CD4-positive, CD25-positive, alpha-beta regulatory T cell (primary cell): ENCODE measurements around the gene ARAP1. TPM values are rescaled to one million over a fixed set of nuclear protein-coding genes. Genes with fewer than 3 reads are reported as not detected.
A peak's percentile ranks its signal among the peaks of the same experiment; 100 is the strongest.

Experiments
- ATAC-seq, 2 donors: fragments of 150-1000 bp; cut with Tn5 transposase; one replicate each; pipeline ENCODE4 v1.10.0; 2021; ENCODE audit warnings: low read depth in 2 of 2, moderate number of reproducible peaks in 2 of 2, moderate library complexity in 1 of 2
- DNase-seq, 3 donors: peaks; one replicate each; pipeline versions ENCODE4 v3.0.0 to v3.0.0-alpha.2; 2012 to 2022; ENCODE audit warnings: mixed read lengths in 1 of 3
- H3K27ac ChIP-seq: one replicate; pipeline ENCODE4 v1.7.0; 2013; ENCODE audit warnings: mild to moderate bottlenecking, low read length; ENCODE audit not compliant: insufficient read depth, poor library complexity, severe bottlenecking
- H3K27me3 ChIP-seq: one replicate; pipeline ENCODE4 v1.7.0; 2013; ENCODE audit warnings: low read length; ENCODE audit not compliant: control insufficient read depth, insufficient read depth
- H3K36me3 ChIP-seq: one replicate; pipeline ENCODE4 v1.7.0; 2013; ENCODE audit warnings: mild to moderate bottlenecking, low read length, moderate library complexity; ENCODE audit not compliant: control insufficient read depth, insufficient read depth
- H3K4me1 ChIP-seq: 2 replicates; pipeline ENCODE4 v1.7.0; 2013; ENCODE audit warnings: mild to moderate bottlenecking, low read length; ENCODE audit not compliant: insufficient read depth, control insufficient read depth, poor library complexity, severe bottlenecking
- H3K4me3 ChIP-seq: one replicate; pipeline ENCODE4 v1.7.0; 2013; ENCODE audit warnings: low read depth, mild to moderate bottlenecking, low read length, moderate library complexity
- H3K9me3 ChIP-seq, 2 experiments: 1 replicate in 1 of 2; 2 replicates in 1 of 2; pipeline ENCODE4 v1.7.0; 2013; ENCODE audit warnings: low read length in 2 of 2, mild to moderate bottlenecking in 1 of 2, moderate library complexity in 1 of 2; ENCODE audit not compliant: control insufficient read depth in 2 of 2
- H3K27ac Mint-ChIP-seq, 3 donors: one replicate each; pipeline ENCODE4 v1.8.0; 2020 to 2022; ENCODE audit warnings: mild to moderate bottlenecking in 3 of 3, mixed read lengths in 3 of 3, moderate library complexity in 2 of 3
- H3K27me3 Mint-ChIP-seq: one replicate; pipeline ENCODE4 v1.8.0; 2022; ENCODE audit warnings: mild to moderate bottlenecking, mixed read lengths
- H3K36me3 Mint-ChIP-seq: one replicate; pipeline ENCODE4 v1.8.0; 2020; ENCODE audit warnings: mixed read lengths
- H3K4me1 Mint-ChIP-seq, 4 donors: one replicate each; pipeline ENCODE4 v1.8.0; 2020 to 2022; ENCODE audit warnings: mixed read lengths in 4 of 4, mild to moderate bottlenecking in 1 of 4
- H3K4me3 Mint-ChIP-seq, 4 donors: one replicate each; pipeline ENCODE4 v1.8.0; 2020 to 2022; ENCODE audit warnings: mild to moderate bottlenecking in 4 of 4, mixed read lengths in 4 of 4, moderate library complexity in 3 of 4
- H3K9me3 Mint-ChIP-seq, 7 donors: one replicate each; pipeline ENCODE4 v1.8.0; 2020 to 2022; ENCODE audit warnings: mixed read lengths in 7 of 7, mild to moderate bottlenecking in 3 of 7, moderate library complexity in 2 of 7
- polyA plus RNA-seq, 4 donors: library from polyadenylated mRNA; unstranded; fragments of 300-500 nt; fragmentation: Illumina TruSeq; gene quantifications; one replicate each; pipeline ENCODE4 v1.2.3, GENCODE V29; 2021
- total RNA-seq: library from RNA; stranded (reverse); gene quantifications from one replicate; pipeline ENCODE4 v1.2.3, GENCODE V29; 2022

Gene ARAP1
- total and polyA plus RNA-seq, 5 donors from 2014 or later = 24.7 to 136 (median 31.5) TPM

DNA sequence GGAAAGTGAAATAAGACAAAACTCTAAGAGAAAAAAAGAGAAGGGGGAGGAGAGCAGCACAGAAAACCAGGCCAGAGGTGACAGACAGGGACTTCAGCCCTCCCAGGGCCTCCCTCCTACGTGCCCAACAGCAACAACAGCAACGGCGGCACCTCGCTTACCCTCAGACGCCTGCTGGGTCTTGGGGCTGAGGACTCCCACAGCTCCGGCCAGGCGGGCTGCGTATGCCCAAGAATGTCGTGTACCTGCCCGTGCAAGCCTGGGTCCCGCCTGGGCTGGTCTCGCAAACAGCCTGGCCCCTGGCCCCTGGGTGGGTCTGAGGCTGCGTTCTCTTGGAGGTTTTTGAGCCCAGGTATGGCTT, 30.5 kb downstream of the ARAP1 start:
- peak overlapping the region; percentile 95 to 97 (median 95) for H3K27ac Mint-ChIP-seq
- peaks cover 24% of the 10 kb centered on the region for H3K36me3 ChIP-seq

DNA sequence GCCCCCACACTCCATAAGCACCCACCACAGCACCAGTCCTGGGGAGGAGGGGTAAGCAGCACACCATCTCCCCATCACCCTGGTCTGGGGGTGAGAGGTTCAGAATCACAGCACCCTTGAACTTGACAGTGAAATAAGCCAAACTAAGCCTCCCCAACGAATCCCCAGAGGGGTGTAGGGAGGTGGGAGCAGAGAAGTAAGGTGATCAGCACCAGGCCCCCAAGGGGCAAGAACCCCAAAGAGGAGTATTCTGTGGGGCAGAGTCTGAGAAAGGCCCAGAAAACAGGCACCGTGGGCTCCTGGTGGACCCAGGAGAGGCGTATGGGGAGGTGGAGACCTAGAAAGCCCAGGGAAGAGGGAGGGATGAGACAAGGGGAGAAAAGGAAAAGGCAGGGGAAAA, 30.9 kb downstream of the ARAP1 start:
- Histone ChIP-seq H3K4me3 (peak overlapping the region; percentile 98), H3K27ac (peak overlapping the region; percentile 83), H3K4me1 (peaks cover 70% of the 10 kb centered on the region), H3K27me3 (no peaks in the 10 kb centered on the region), H3K9me3 (no peaks in the 10 kb centered on the region), H3K36me3 (peaks cover 26% of the 10 kb centered on the region)
- Mint-ChIP-seq H3K4me1 (peaks cover 0 to 87% (median 51%) of the 10 kb centered on the region in 4 donors), H3K4me3 (peak overlapping the region; percentile 92 to 96 (median 94)), H3K27me3 (peaks cover 6% of the 10 kb centered on the region), H3K36me3 (peaks cover 14% of the 10 kb centered on the region), H3K27ac (peak overlapping the region; percentile 95 to 97 (median 95)), H3K9me3 (peaks cover 0 to 1% (median 0%) of the 10 kb centered on the region in 7 donors)
- ATAC-seq (no peak), DNase-seq (no peak)

More for the DNA sequence above, 30.5 kb downstream of the ARAP1 start:
- peaks cover 70% of the 10 kb centered on the region for H3K4me1 ChIP-seq
- DNase-seq = peak in 1 of 3 donors; percentile 60
- Mint-ChIP-seq H3K4me3 (peak overlapping the region; percentile 92 to 96 (median 94)), H3K27me3 (peaks cover 6% of the 10 kb centered on the region), H3K36me3 (peaks cover 14% of the 10 kb centered on the region), H3K4me1 (peaks cover 0 to 84% (median 50%) of the 10 kb centered on the region in 4 donors), H3K9me3 (peaks cover 0 to 1% (median 0%) of the 10 kb centered on the region in 7 donors)
- ATAC-seq = peak; percentile 9 to 10
- peak overlapping the region; percentile 83 for H3K27ac ChIP-seq
- H3K27me3 ChIP-seq = no peaks in the 10 kb centered on the region
- peak overlapping the region; percentile 98 for H3K4me3 ChIP-seq
- H3K9me3 ChIP-seq = no peaks in the 10 kb centered on the region

DNA sequence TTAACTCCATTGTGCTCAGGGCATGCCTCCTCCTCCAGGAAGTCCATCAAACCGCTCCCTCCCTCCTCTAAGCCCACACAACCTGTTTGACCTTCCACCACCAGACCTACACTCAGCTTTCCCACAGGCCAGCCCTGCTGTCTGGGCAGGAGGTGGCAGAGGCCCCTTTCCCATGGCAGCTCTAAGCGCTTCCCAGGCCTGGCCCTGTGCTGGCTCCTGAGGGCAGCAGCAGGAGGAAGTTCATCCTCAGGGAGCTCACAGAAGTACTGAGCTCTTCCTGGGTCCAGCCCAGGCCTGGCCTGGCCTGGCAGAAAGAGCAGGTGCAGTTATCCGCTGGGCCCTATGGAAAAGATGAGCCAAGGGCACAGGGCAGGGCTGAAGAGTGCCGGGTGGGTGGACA, 31.4 kb downstream of the ARAP1 start:
- no peak for ATAC-seq
- Mint-ChIP-seq H3K27me3 (peaks cover 6% of the 10 kb centered on the region), H3K4me3 (peak overlapping the region; percentile 92 to 96 (median 94)), H3K4me1 (peaks cover 0 to 87% (median 55%) of the 10 kb centered on the region in 4 donors), H3K36me3 (peaks cover 14% of the 10 kb centered on the region), H3K9me3 (peaks cover 0 to 1% (median 0%) of the 10 kb centered on the region in 7 donors), H3K27ac (peak overlapping the region; percentile 95 to 97 (median 95))
- Histone ChIP-seq H3K36me3 (peaks cover 23% of the 10 kb centered on the region), H3K27ac (peak overlapping the region; percentile 83), H3K4me3 (peak overlapping the region; percentile 98), H3K9me3 (no peaks in the 10 kb centered on the region), H3K4me1 (peaks cover 70% of the 10 kb centered on the region), H3K27me3 (no peaks in the 10 kb centered on the region)
- DNase-seq = no peak

DNA sequence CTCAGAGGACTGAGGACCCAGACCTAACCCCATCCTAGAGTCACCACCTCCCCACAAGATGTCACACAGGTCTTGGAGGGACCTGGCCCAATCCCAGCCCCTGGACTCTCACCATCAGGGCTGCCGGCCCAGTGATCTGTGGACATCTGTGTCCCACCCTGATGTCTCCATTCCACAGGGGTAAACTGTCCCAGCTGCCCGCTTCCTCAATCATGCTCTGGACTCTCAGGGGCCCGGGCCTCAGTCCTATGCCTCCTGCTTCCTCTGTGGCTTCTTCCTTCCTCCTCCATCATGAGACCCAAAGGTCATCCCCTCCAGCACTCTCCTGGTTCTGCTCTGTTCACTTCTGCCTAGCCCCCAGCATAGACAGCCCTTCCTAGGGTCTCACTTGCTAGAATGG, 32.2 kb downstream of the ARAP1 start:
- DNase-seq (no peak), ATAC-seq (no peak)
- H3K4me1 ChIP-seq = peaks cover 73% of the 10 kb centered on the region
- H3K4me3 ChIP-seq = peak overlapping the region; percentile 98
- H3K36me3 ChIP-seq = peaks cover 23% of the 10 kb centered on the region
- H3K9me3 ChIP-seq = no peaks in the 10 kb centered on the region
- no peaks in the 10 kb centered on the region for H3K9me3 Mint-ChIP-seq
- peak overlapping the region; percentile 92 to 96 (median 94) for H3K4me3 Mint-ChIP-seq
- H3K27ac ChIP-seq = no peak overlapping the region
- peaks cover 6% of the 10 kb centered on the region for H3K27me3 Mint-ChIP-seq
- H3K4me1 Mint-ChIP-seq = peaks cover 0 to 87% (median 50%) of the 10 kb centered on the region in 4 donors
- H3K27me3 ChIP-seq = no peaks in the 10 kb centered on the region
- H3K27ac Mint-ChIP-seq = peak overlapping the region; percentile 95 to 97 (median 95)
- H3K36me3 Mint-ChIP-seq = peaks cover 10% of the 10 kb centered on the region

- Mint-ChIP-seq H3K36me3 (peaks cover 9% of the 10 kb centered on the region), H3K4me3 (peak overlapping the region; percentile 92 to 96 (median 94)), H3K27ac (peak overlapping the region; percentile 95 to 97 (median 95)), H3K4me1 (peaks cover 0 to 88% (median 51%) of the 10 kb centered on the region in 4 donors), H3K9me3 (no peaks in the 10 kb centered on the region), H3K27me3 (peaks cover 6% of the 10 kb centered on the region)
- Histone ChIP-seq H3K9me3 (no peaks in the 10 kb centered on the region), H3K27ac (no peak overlapping the region), H3K4me1 (peaks cover 74% of the 10 kb centered on the region), H3K4me3 (peak overlapping the region; percentile 98), H3K27me3 (no peaks in the 10 kb centered on the region), H3K36me3 (peaks cover 28% of the 10 kb centered on the region)
- ATAC-seq (no peak), DNase-seq (no peak)
Measured at GRCh38 chr11:72719551-72719950, 32.7 kb downstream of the ARAP1 start.

DNA sequence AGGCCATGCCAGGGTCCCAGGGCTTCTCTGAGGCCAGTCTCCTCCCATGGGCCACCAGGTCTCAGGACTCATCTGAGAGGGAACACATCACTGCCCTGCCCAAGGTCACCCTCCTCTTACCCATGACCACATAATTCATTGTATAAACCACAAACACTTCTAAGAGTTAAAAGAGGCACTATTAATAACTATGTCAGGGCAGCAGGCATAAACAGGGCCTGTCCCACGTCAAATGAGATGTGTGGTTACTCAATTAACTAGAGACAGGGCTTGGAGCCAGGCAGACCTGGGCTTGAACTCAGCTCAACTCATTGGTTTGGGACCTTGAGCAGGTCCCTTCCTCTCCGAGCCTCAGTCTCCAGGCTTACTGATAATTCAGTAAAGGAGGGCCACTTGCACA, 33.1 kb downstream of the ARAP1 start:
- DNase-seq (no peak), ATAC-seq (no peak)
- Mint-ChIP-seq H3K4me1 (peaks cover 0 to 88% (median 52%) of the 10 kb centered on the region in 4 donors), H3K4me3 (peak overlapping the region; percentile 0 to 95 (median 92)), H3K9me3 (no peaks in the 10 kb centered on the region), H3K27ac (peak overlapping the region in 2 of 3 donors; percentile 95 to 97), H3K36me3 (peaks cover 9% of the 10 kb centered on the region), H3K27me3 (peaks cover 6% of the 10 kb centered on the region)
- no peaks in the 10 kb centered on the region for H3K9me3 ChIP-seq
- H3K27ac ChIP-seq = no peak overlapping the region
- H3K4me3 ChIP-seq = peak overlapping the region; percentile 98
- peaks cover 76% of the 10 kb centered on the region for H3K4me1 ChIP-seq
- H3K27me3 ChIP-seq = no peaks in the 10 kb centered on the region
- peaks cover 32% of the 10 kb centered on the region for H3K36me3 ChIP-seq

GRCh38 chr11:72718101-72718501, 34.1 kb downstream of the ARAP1 start:
- no peak for ATAC-seq
- Histone ChIP-seq H3K36me3 (peaks cover 38% of the 10 kb centered on the region), H3K4me1 (peaks cover 71% of the 10 kb centered on the region), H3K27ac (no peak overlapping the region), H3K4me3 (no peak overlapping the region), H3K9me3 (no peaks in the 10 kb centered on the region), H3K27me3 (no peaks in the 10 kb centered on the region)
- H3K4me3 Mint-ChIP-seq = peak overlapping the region in 2 of 4 donors; percentile 38 to 92
- H3K4me1 Mint-ChIP-seq = peaks cover 0 to 81% (median 51%) of the 10 kb centered on the region in 4 donors
- peaks cover 9% of the 10 kb centered on the region for H3K36me3 Mint-ChIP-seq
- H3K27me3 Mint-ChIP-seq = peaks cover 6% of the 10 kb centered on the region
- DNase-seq = no peak
- H3K27ac Mint-ChIP-seq = peak overlapping the region in 2 of 3 donors; percentile 56 to 95
- H3K9me3 Mint-ChIP-seq = no peaks in the 10 kb centered on the region
